Stomach (tissue), 9 donors: ENCODE measurements around the gene ITPR2. TPM values are rescaled to one million over a fixed set of nuclear protein-coding genes. Genes with fewer than 3 reads are reported as not detected.
A peak's percentile ranks its signal among the peaks of the same experiment; 100 is the strongest.

ENCODE experiments used
- DNase-seq, 2 donors: peaks; one replicate each; pipeline versions ENCODE4 v3.0.0 to v3.0.0-alpha.2; 2013 to 2019
- H3K27ac ChIP-seq, 5 donors: fragments of 200-600 bp in 4 of 5; sonication (generic) in 4 of 5; one replicate each; pipeline ENCODE4 v1.5.1; 2013 to 2019; ENCODE audit warnings: mild to moderate bottlenecking in 1 of 5, moderate library complexity in 1 of 5
- H3K27me3 ChIP-seq, 3 donors: fragments of 200-600 bp; sonication (generic); one replicate each; pipeline ENCODE4 v1.5.1; 2017 to 2019; ENCODE audit warnings: mixed run types in 1 of 3
- H3K36me3 ChIP-seq, 4 donors: fragments of 200-600 bp; sonication (generic); 1 replicate in 3 of 4; 2 replicates in 1 of 4; pipeline ENCODE4 v1.5.1; 2016 to 2019
- H3K4me1 ChIP-seq, 4 donors: fragments of 200-600 bp; sonication (generic); one replicate each; pipeline ENCODE4 v1.5.1; 2016 to 2019
- H3K4me3 ChIP-seq, 4 donors: fragments of 200-600 bp; sonication (generic) in 3 of 4; one replicate each; pipeline ENCODE4 v1.5.1; 2016 to 2019; ENCODE audit warnings: mild to moderate bottlenecking in 1 of 4
- H3K9me3 ChIP-seq, 4 donors: fragments of 200-600 bp; sonication (generic); one replicate each; pipeline ENCODE4 v1.5.1; 2016 to 2019
- EP300 ChIP-seq: sonication (generic); formaldehyde crosslinking; IDR thresholded peaks from one replicate; pipeline ENCODE4 v1.6.1; 2017; ENCODE audit warnings: antibody characterized with exemption
- POLR2A ChIP-seq, 4 donors: fragments of 450-650 bp; IDR thresholded peaks; one replicate each; pipeline ENCODE4 v1.6.1; 2016; ENCODE audit warnings: antibody characterized with exemption in 4 of 4, control low read depth in 2 of 4, mild to moderate bottlenecking in 1 of 4, moderate library complexity in 1 of 4
- POLR2AphosphoS5 ChIP-seq, 3 donors: sonication (generic); formaldehyde crosslinking; IDR thresholded peaks; one replicate each; pipeline ENCODE4 v1.6.1; 2016; ENCODE audit warnings: antibody characterized with exemption in 3 of 3
- WGBS, 5 donors: extraction: QIAGEN DNeasy Blood & Tissue Kit in 3 of 5; methylation state at CpG; one replicate each; pipeline versions ENCODE4 v1.1.5 to v1.1.7; 2013 to 2018; 5-methylcytosine and 5-hydroxymethylcytosine counted together
- intact Hi-C: fragments of 100-400 bp; cut with DNase I; formaldehyde crosslinking; loops from one replicate; pipeline ENCODE4 v1.15.1; 2023; ENCODE audit warnings: low total_unique reads
- polyA plus RNA-seq, 3 donors: library from polyadenylated mRNA; stranded (reverse); fragments of 200-250 nt; gene quantifications; one replicate each; pipeline ENCODE4 v1.2.3, GENCODE V29; 2013
- total RNA-seq, 5 donors: library from RNA; depleted of rRNA; stranded (reverse); fragments of >200 nt; gene quantifications; one replicate each; pipeline versions ENCODE4 v1.1.0 to v1.2.3, GENCODE V29; 2014 to 2016
- TF ChIP-seq, protein P1 (sequence below), 7 experiments: fragments of 450-650 bp in 4 of 7; fragments of 200-600 bp in 3 of 7; sonication (generic) in 3 of 7; IDR thresholded peaks; one replicate each; pipeline ENCODE4 v1.5.1; 2016 to 2019; ENCODE audit warnings: antibody characterized with exemption in 7 of 7, control low read depth in 2 of 7, mild to moderate bottlenecking in 1 of 7
- donor health status: healthy with polysubstance abuse.
- donor health status: Bipolar disorder and iron deficiency.
- donor health status: healthy.

Gene ITPR2
- total and polyA plus RNA-seq, 8 donors, result 1.4 to 172 (median 23.4) TPM

DNA sequence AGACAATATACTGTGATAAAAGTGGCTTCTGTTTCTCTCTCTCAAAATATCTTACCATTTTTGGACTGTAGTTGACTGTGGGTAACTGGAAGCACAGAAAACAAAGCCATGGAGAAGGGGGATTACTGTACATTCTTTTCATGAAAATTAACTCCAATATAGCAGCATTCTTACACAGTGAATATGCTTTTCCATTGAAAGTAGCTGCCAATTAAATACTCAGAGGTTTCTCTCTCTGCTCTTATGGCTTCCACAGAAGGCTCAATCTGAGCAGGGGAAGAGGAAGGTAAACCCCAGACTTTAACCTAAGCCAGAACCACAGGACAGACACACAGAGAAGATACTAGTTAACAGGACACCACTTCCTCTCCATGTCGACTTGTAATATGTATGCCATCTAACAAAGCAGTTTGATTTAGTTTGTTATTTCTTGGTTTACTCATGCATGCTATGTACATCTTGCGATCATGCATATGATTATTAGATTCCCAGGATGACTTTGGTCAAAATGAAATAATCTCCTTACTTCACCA is 487.5 kb downstream of the ITPR2 start:
- TF ChIP-seq POLR2AphosphoS5 (IDR thresholded peaks at IDR 0.05) (no peak), POLR2A (IDR thresholded peaks at IDR 0.05) (no peak), EP300 (no peak)
- TF ChIP-seq, protein P1, sequence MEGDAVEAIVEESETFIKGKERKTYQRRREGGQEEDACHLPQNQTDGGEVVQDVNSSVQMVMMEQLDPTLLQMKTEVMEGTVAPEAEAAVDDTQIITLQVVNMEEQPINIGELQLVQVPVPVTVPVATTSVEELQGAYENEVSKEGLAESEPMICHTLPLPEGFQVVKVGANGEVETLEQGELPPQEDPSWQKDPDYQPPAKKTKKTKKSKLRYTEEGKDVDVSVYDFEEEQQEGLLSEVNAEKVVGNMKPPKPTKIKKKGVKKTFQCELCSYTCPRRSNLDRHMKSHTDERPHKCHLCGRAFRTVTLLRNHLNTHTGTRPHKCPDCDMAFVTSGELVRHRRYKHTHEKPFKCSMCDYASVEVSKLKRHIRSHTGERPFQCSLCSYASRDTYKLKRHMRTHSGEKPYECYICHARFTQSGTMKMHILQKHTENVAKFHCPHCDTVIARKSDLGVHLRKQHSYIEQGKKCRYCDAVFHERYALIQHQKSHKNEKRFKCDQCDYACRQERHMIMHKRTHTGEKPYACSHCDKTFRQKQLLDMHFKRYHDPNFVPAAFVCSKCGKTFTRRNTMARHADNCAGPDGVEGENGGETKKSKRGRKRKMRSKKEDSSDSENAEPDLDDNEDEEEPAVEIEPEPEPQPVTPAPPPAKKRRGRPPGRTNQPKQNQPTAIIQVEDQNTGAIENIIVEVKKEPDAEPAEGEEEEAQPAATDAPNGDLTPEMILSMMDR (IDR thresholded peaks at IDR 0.05), result no peak
- Histone ChIP-seq H3K4me1 (no peaks in the 10 kb centered on the region), H3K36me3 (peaks cover 0 to 2% (median 0%) of the 10 kb centered on the region in 4 donors), H3K4me3 (no peak overlapping the region), H3K27ac (no peak overlapping the region), H3K9me3 (no peaks in the 10 kb centered on the region), H3K27me3 (no peaks in the 10 kb centered on the region)
- intact Hi-C loops, result no loop called here
- WGBS, 5 donors, result 77 to 84% (median 83%) methylated on average over 2 of the region's 2 CpGs
- DNase-seq, result peak in 1 of 2 donors; percentile 24

GRCh38 chr12:26341491-26341890 is 491.5 kb downstream of the ITPR2 start:
- TF ChIP-seq POLR2A (IDR thresholded peaks at IDR 0.05) (no peak), POLR2AphosphoS5 (IDR thresholded peaks at IDR 0.05) (no peak), EP300 (no peak)
- TF ChIP-seq, protein P1 (IDR thresholded peaks at IDR 0.05), result no peak
- intact Hi-C loops, result no loop called here
- Histone ChIP-seq H3K9me3 (no peaks in the 10 kb centered on the region), H3K4me3 (no peak overlapping the region), H3K36me3 (peaks cover 0 to 23% (median 17%) of the 10 kb centered on the region in 4 donors), H3K27me3 (no peaks in the 10 kb centered on the region), H3K4me1 (no peaks in the 10 kb centered on the region), H3K27ac (no peak overlapping the region)
- no peak for DNase-seq

DNA sequence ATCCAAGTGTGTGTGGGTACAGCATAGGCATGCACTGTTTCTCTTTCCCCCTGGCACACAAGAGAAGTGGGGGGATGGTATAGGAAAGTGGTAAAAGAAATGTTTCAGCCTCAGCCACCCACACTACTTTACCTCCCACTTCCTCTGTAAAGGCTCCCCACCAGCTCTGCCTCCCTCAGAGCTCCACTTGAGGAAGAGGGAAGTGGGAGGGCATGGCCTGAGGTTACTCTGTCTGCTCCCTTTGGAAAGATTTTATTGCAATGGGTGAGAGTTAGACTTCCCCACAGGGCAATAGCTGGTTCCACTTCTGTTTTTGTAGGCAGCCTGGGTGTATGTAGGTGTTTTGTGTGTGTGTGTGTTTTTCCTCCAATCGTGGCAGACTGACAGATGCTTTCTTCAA is 492.3 kb downstream of the ITPR2 start:
- DNase-seq, result peak in 1 of 2 donors; percentile 21
- no peak for TF ChIP-seq POLR2AphosphoS5 (IDR thresholded peaks at IDR 0.05)
- TF ChIP-seq, protein P1 (IDR thresholded peaks at IDR 0.05), result no peak
- Histone ChIP-seq H3K9me3 (no peaks in the 10 kb centered on the region), H3K36me3 (peaks cover 0 to 27% (median 18%) of the 10 kb centered on the region in 4 donors), H3K4me3 (no peak overlapping the region), H3K27ac (no peak overlapping the region), H3K27me3 (no peaks in the 10 kb centered on the region), H3K4me1 (no peaks in the 10 kb centered on the region)
- 33 to 65% (median 46%) methylated on average over 1 of the region's 1 CpG for WGBS, 5 donors
- intact Hi-C loops, result no loop called here

GRCh38 chr12:26339976-26340375 is 493.0 kb downstream of the ITPR2 start:
- H3K27ac ChIP-seq, result no peak overlapping the region
- no peaks in the 10 kb centered on the region for H3K9me3 ChIP-seq
- TF ChIP-seq, protein P1 (IDR thresholded peaks at IDR 0.05), result no peak
- TF ChIP-seq POLR2A (IDR thresholded peaks at IDR 0.05) (no peak), EP300 (no peak), POLR2AphosphoS5 (IDR thresholded peaks at IDR 0.05) (no peak)
- no peak for DNase-seq
- intact Hi-C loops, result no loop called here
- no peaks in the 10 kb centered on the region for H3K4me1 ChIP-seq
- peaks cover 0 to 28% (median 20%) of the 10 kb centered on the region in 4 donors for H3K36me3 ChIP-seq
- no peak overlapping the region for H3K4me3 ChIP-seq
- no peaks in the 10 kb centered on the region for H3K27me3 ChIP-seq
- 91 to 96% (median 94%) methylated on average over 13 of the region's 13 CpGs for WGBS, 5 donors
